ENCODE measurements around the gene SLC39A11. TPM values are rescaled to one million over a fixed set of nuclear protein-coding genes. Genes with fewer than 3 reads are reported as not detected.

The SLC39A11 gene
- total and polyA plus RNA-seq, 4 donors, result 18.9 to 44.9 (median 28.2) TPM

DNA sequence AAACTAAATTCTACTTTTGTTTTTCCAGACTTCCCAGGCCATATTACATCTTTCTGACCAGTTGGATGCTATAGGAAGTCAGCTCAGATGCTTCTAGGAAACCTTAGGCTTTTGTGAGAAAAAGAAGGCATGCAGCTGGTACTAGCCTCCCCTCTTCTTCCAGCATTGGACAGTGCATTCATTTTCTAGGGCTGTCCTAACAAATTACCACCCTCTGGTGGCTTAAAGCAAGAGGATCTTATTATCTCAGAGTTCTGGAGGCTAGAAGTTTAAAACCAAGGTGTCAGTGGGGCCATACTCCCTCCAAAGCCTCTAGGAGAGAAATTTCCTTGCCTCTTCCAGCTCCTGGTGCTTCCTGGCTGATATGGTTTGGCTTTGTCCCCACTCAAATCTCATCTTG is 467.8 kb downstream of the SLC39A11 start:
- no peak overlapping the region for H3K9ac ChIP-seq (ENCODE audit: low read depth in 1 of 2, low read length in 2 of 2)
- H3K4me3 ChIP-seq (ENCODE audit: low read depth in 1 of 3, low read length in 3 of 3), result no peak overlapping the region
- no peak for TF ChIP-seq TAF1 (conservative IDR thresholded peaks at IDR 0.05)
- TF ChIP-seq, protein P1, sequence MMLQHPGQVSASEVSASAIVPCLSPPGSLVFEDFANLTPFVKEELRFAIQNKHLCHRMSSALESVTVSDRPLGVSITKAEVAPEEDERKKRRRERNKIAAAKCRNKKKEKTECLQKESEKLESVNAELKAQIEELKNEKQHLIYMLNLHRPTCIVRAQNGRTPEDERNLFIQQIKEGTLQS (IDR thresholded peaks at IDR 0.05), result no peak
- no peak for TF ChIP-seq JUND (IDR thresholded peaks at IDR 0.05)
- no peak for TF ChIP-seq YY1 (IDR thresholded peaks at IDR 0.05)
- TF ChIP-seq, protein P2, sequence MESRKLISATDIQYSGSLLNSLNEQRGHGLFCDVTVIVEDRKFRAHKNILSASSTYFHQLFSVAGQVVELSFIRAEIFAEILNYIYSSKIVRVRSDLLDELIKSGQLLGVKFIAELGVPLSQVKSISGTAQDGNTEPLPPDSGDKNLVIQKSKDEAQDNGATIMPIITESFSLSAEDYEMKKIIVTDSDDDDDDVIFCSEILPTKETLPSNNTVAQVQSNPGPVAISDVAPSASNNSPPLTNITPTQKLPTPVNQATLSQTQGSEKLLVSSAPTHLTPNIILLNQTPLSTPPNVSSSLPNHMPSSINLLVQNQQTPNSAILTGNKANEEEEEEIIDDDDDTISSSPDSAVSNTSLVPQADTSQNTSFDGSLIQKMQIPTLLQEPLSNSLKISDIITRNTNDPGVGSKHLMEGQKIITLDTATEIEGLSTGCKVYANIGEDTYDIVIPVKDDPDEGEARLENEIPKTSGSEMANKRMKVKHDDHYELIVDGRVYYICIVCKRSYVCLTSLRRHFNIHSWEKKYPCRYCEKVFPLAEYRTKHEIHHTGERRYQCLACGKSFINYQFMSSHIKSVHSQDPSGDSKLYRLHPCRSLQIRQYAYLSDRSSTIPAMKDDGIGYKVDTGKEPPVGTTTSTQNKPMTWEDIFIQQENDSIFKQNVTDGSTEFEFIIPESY (IDR thresholded peaks at IDR 0.05), result no peak
- TF ChIP-seq, protein P3, sequence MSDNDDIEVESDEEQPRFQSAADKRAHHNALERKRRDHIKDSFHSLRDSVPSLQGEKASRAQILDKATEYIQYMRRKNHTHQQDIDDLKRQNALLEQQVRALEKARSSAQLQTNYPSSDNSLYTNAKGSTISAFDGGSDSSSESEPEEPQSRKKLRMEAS (IDR thresholded peaks at IDR 0.05), result no peak
- TF ChIP-seq RAD21 (IDR thresholded peaks at IDR 0.05), result no peak
- TF ChIP-seq FOXA2 (IDR thresholded peaks at IDR 0.05), result no peak
- no peak for TF ChIP-seq RXRA (IDR thresholded peaks at IDR 0.05)
- no peak for TF ChIP-seq NR2F2 (IDR thresholded peaks at IDR 0.05)
- TF ChIP-seq FOXA1 (IDR thresholded peaks at IDR 0.05), result no peak
- H3K4me1 ChIP-seq (ENCODE audit: control insufficient read depth in 4 of 4, insufficient read depth in 4 of 4, low read length in 3 of 4), result no peaks in the 10 kb centered on the region
- no peak for DNase-seq (ENCODE audit: low spot score)
- H3K9me3 ChIP-seq (ENCODE audit: control insufficient read depth in 4 of 4, low read length in 3 of 4), result no peaks in the 10 kb centered on the region
- H3K27me3 ChIP-seq (ENCODE audit: control insufficient read depth in 4 of 4, insufficient read depth in 4 of 4, low read length in 3 of 4), result peaks cover 0 to 18% (median 0%) of the 10 kb centered on the region in 4 donors
- H3K27ac ChIP-seq (ENCODE audit: low read depth in 1 of 2, low read length in 2 of 2), result no peak overlapping the region
- no peaks in the 10 kb centered on the region for H3K36me3 ChIP-seq (ENCODE audit: control insufficient read depth in 4 of 4, insufficient read depth in 3 of 4, low read depth in 1 of 4, low read length in 3 of 4)

DNA sequence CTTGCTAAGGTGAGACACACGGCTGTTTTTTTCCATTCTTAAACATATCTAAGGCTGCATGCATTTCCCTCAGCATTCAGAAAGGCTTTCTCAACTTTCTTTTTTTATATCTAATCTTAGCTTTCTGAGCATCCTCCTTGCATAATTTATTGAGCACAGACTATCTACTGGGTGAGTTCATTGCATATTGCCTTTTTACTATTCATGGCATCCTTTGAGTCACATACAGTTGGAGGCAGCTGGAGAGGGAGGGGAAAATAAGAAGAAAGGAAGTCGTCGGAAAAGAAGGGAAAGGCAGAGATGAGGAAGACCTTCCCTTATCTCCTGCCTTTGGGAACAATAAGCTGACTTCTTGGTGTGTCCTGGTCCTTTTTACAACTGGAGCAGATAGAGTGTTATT is 468.3 kb downstream of the SLC39A11 start:
- no peaks in the 10 kb centered on the region for H3K36me3 ChIP-seq (ENCODE audit: control insufficient read depth in 4 of 4, insufficient read depth in 3 of 4, low read depth in 1 of 4, low read length in 3 of 4)
- no peak for TF ChIP-seq EGR1 (IDR thresholded peaks at IDR 0.05; ENCODE audit: low read depth in 2 of 2)
- TF ChIP-seq, protein P4, sequence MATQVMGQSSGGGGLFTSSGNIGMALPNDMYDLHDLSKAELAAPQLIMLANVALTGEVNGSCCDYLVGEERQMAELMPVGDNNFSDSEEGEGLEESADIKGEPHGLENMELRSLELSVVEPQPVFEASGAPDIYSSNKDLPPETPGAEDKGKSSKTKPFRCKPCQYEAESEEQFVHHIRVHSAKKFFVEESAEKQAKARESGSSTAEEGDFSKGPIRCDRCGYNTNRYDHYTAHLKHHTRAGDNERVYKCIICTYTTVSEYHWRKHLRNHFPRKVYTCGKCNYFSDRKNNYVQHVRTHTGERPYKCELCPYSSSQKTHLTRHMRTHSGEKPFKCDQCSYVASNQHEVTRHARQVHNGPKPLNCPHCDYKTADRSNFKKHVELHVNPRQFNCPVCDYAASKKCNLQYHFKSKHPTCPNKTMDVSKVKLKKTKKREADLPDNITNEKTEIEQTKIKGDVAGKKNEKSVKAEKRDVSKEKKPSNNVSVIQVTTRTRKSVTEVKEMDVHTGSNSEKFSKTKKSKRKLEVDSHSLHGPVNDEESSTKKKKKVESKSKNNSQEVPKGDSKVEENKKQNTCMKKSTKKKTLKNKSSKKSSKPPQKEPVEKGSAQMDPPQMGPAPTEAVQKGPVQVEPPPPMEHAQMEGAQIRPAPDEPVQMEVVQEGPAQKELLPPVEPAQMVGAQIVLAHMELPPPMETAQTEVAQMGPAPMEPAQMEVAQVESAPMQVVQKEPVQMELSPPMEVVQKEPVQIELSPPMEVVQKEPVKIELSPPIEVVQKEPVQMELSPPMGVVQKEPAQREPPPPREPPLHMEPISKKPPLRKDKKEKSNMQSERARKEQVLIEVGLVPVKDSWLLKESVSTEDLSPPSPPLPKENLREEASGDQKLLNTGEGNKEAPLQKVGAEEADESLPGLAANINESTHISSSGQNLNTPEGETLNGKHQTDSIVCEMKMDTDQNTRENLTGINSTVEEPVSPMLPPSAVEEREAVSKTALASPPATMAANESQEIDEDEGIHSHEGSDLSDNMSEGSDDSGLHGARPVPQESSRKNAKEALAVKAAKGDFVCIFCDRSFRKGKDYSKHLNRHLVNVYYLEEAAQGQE (IDR thresholded peaks at IDR 0.05), result no peak
- TF ChIP-seq, protein P3 (IDR thresholded peaks at IDR 0.05), result no peak
- TF ChIP-seq HNF4G (IDR thresholded peaks at IDR 0.05), result no peak
- TF ChIP-seq JUND (IDR thresholded peaks at IDR 0.05), result no peak
- no peak for TF ChIP-seq YY1 (IDR thresholded peaks at IDR 0.05)
- TF ChIP-seq GABPA (IDR thresholded peaks at IDR 0.05 in 1 of 2, conservative IDR thresholded peaks at IDR 0.05 in 1 of 2), result no peak
- no peak for TF ChIP-seq FOXA2 (IDR thresholded peaks at IDR 0.05)
- TF ChIP-seq, protein P2 (IDR thresholded peaks at IDR 0.05), result no peak
- no peak for TF ChIP-seq RXRA (IDR thresholded peaks at IDR 0.05)
- no peak for TF ChIP-seq FOXA1 (IDR thresholded peaks at IDR 0.05)
- TF ChIP-seq HNF4A (conservative IDR thresholded peaks at IDR 0.05), result no peak
- no peak for TF ChIP-seq SP1 (IDR thresholded peaks at IDR 0.05)
- TF ChIP-seq RAD21 (IDR thresholded peaks at IDR 0.05), result no peak
- no peak for DNase-seq (ENCODE audit: low spot score)
- no peak overlapping the region for H3K9ac ChIP-seq (ENCODE audit: low read depth in 1 of 2, low read length in 2 of 2)
- H3K27ac ChIP-seq (ENCODE audit: low read depth in 1 of 2, low read length in 2 of 2), result no peak overlapping the region
- 40% methylated on average over 3 of the region's 3 CpGs for WGBS
- H3K27me3 ChIP-seq (ENCODE audit: control insufficient read depth in 4 of 4, insufficient read depth in 4 of 4, low read length in 3 of 4), result peaks cover 0 to 18% (median 0%) of the 10 kb centered on the region in 4 donors
- no peak overlapping the region for H3K4me3 ChIP-seq (ENCODE audit: low read depth in 1 of 3, low read length in 3 of 3)
- H3K9me3 ChIP-seq (ENCODE audit: control insufficient read depth in 4 of 4, low read length in 3 of 4), result no peaks in the 10 kb centered on the region
- no peaks in the 10 kb centered on the region for H3K4me1 ChIP-seq (ENCODE audit: control insufficient read depth in 4 of 4, insufficient read depth in 4 of 4, low read length in 3 of 4)
